ENCODE results near the gene RASSF5.

RASSF5 gene

GRCh38 chr1:206505702-206506355 is 1.5 kb upstream of the RASSF5 start:
- no peaks in the 10 kb centered on the region for H3K36me3 ChIP-seq (ENCODE audit: insufficient read depth, low read length)
- no peak overlapping the region for H3K4me3 ChIP-seq
- no peak overlapping the region for H3K27ac ChIP-seq
- no peak for DNase-seq (ENCODE audit: low read depth, low spot score)
- no peak for TF ChIP-seq POLR2AphosphoS5 (IDR thresholded peaks at IDR 0.05; ENCODE audit: borderline replicate concordance, low read depth, low read length)
- no peak for TF ChIP-seq EZH2 (IDR thresholded peaks at IDR 0.05)
- TF ChIP-seq FOXP2 (optimal IDR thresholded peaks at IDR 0.05; ENCODE audit: control extremely low read depth, extremely low read length, insufficient read depth), result no peak
- H3K9me3 ChIP-seq (ENCODE audit: low read depth, low read length), result no peaks in the 10 kb centered on the region
- no peak overlapping the region for H3K9ac ChIP-seq (ENCODE audit: insufficient read length)

- no peaks in the 10 kb centered on the region for H3K36me3 ChIP-seq (ENCODE audit: insufficient read depth, low read length)
- H3K27ac ChIP-seq, result no peak overlapping the region
- H3K9me3 ChIP-seq (ENCODE audit: low read depth, low read length), result no peaks in the 10 kb centered on the region
- H3K9ac ChIP-seq (ENCODE audit: insufficient read length), result no peak overlapping the region
- no peak for TF ChIP-seq FOXP2 (optimal IDR thresholded peaks at IDR 0.05; ENCODE audit: control extremely low read depth, extremely low read length, insufficient read depth)
- no peak for TF ChIP-seq EZH2 (IDR thresholded peaks at IDR 0.05)
- TF ChIP-seq POLR2AphosphoS5 (IDR thresholded peaks at IDR 0.05; ENCODE audit: borderline replicate concordance, low read depth, low read length), result no peak
- peak overlapping the region; percentile 67 for H3K4me3 ChIP-seq
- DNase-seq (ENCODE audit: low read depth, low spot score), result no peak
These were observed 687 bp upstream of the RASSF5 start for GRCh38 chr1:206506405-206507283.

- H3K9ac ChIP-seq (ENCODE audit: insufficient read length), result no peak overlapping the region
- DNase-seq (ENCODE audit: low read depth, low spot score), result no peak
- H3K9me3 ChIP-seq (ENCODE audit: low read depth, low read length), result no peaks in the 10 kb centered on the region
- no peak for TF ChIP-seq EZH2 (IDR thresholded peaks at IDR 0.05)
- no peak for TF ChIP-seq FOXP2 (optimal IDR thresholded peaks at IDR 0.05; ENCODE audit: control extremely low read depth, extremely low read length, insufficient read depth)
- no peak for TF ChIP-seq POLR2AphosphoS5 (IDR thresholded peaks at IDR 0.05; ENCODE audit: borderline replicate concordance, low read depth, low read length)
- no peak overlapping the region for H3K27ac ChIP-seq
- H3K36me3 ChIP-seq (ENCODE audit: insufficient read depth, low read length), result no peaks in the 10 kb centered on the region
- H3K4me3 ChIP-seq, result no peak overlapping the region; the same call in 1 of the 2 replicates
These were observed 979 bp downstream of the RASSF5 start for GRCh38 chr1:206508130-206508889.

- H3K9ac ChIP-seq (ENCODE audit: insufficient read length), result no peak overlapping the region
These were observed 1.6 kb downstream of the RASSF5 start for GRCh38 chr1:206508956-206509355.

GRCh38 chr1:206509612-206510257 is 2.4 kb downstream of the RASSF5 start:
- no peak overlapping the region for H3K27ac ChIP-seq
- no peak overlapping the region for H3K4me3 ChIP-seq
- TF ChIP-seq EZH2 (IDR thresholded peaks at IDR 0.05) (no peak), POLR2AphosphoS5 (IDR thresholded peaks at IDR 0.05; ENCODE audit: borderline replicate concordance, low read depth, low read length) (no peak), FOXP2 (optimal IDR thresholded peaks at IDR 0.05; ENCODE audit: control extremely low read depth, extremely low read length, insufficient read depth) (no peak)
- no peaks in the 10 kb centered on the region for H3K9me3 ChIP-seq (ENCODE audit: low read depth, low read length)
- H3K36me3 ChIP-seq (ENCODE audit: insufficient read depth, low read length), result no peaks in the 10 kb centered on the region
- DNase-seq (ENCODE audit: low read depth, low spot score), result no peak
- H3K9ac ChIP-seq (ENCODE audit: insufficient read length), result no peak overlapping the region

More at GRCh38 chr1:206508956-206509355, 1.6 kb downstream of the RASSF5 start:
- Histone ChIP-seq H3K4me3 (no peak overlapping the region), H3K36me3 (ENCODE audit: insufficient read depth, low read length) (no peaks in the 10 kb centered on the region), H3K27ac (no peak overlapping the region), H3K9me3 (ENCODE audit: low read depth, low read length) (no peaks in the 10 kb centered on the region)
- DNase-seq (ENCODE audit: low read depth, low spot score), result no peak
- TF ChIP-seq FOXP2 (optimal IDR thresholded peaks at IDR 0.05; ENCODE audit: control extremely low read depth, extremely low read length, insufficient read depth) (no peak), EZH2 (IDR thresholded peaks at IDR 0.05) (no peak), POLR2AphosphoS5 (IDR thresholded peaks at IDR 0.05; ENCODE audit: borderline replicate concordance, low read depth, low read length) (no peak)

GRCh38 chr1:206510371-206510770 is 3.0 kb downstream of the RASSF5 start:
- Histone ChIP-seq H3K4me3 (no peak overlapping the region), H3K27ac (no peak overlapping the region), H3K36me3 (ENCODE audit: insufficient read depth, low read length) (no peaks in the 10 kb centered on the region), H3K9ac (ENCODE audit: insufficient read length) (no peak overlapping the region), H3K9me3 (ENCODE audit: low read depth, low read length) (no peaks in the 10 kb centered on the region)
- TF ChIP-seq POLR2AphosphoS5 (IDR thresholded peaks at IDR 0.05; ENCODE audit: borderline replicate concordance, low read depth, low read length), result no peak
- TF ChIP-seq FOXP2 (optimal IDR thresholded peaks at IDR 0.05; ENCODE audit: control extremely low read depth, extremely low read length, insufficient read depth), result no peak
- no peak for TF ChIP-seq EZH2 (IDR thresholded peaks at IDR 0.05)
- DNase-seq (ENCODE audit: low read depth, low spot score), result no peak

- H3K4me3 ChIP-seq, result peak overlapping the region; percentile 34; the same call in 1 of the 2 replicates
- H3K9me3 ChIP-seq (ENCODE audit: low read depth, low read length), result no peaks in the 10 kb centered on the region
- DNase-seq (ENCODE audit: low read depth, low spot score), result no peak
- H3K9ac ChIP-seq (ENCODE audit: insufficient read length), result peak overlapping the region; percentile 21
- no peak overlapping the region for H3K27ac ChIP-seq
- H3K36me3 ChIP-seq (ENCODE audit: insufficient read depth, low read length), result no peaks in the 10 kb centered on the region
- TF ChIP-seq POLR2AphosphoS5 (IDR thresholded peaks at IDR 0.05; ENCODE audit: borderline replicate concordance, low read depth, low read length), result no peak
- no peak for TF ChIP-seq EZH2 (IDR thresholded peaks at IDR 0.05)
- TF ChIP-seq FOXP2 (optimal IDR thresholded peaks at IDR 0.05; ENCODE audit: control extremely low read depth, extremely low read length, insufficient read depth), result no peak
These were observed 4.2 kb downstream of the RASSF5 start for GRCh38 chr1:206511362-206512057.

Data from SK-N-MC (cell line).